Breast epithelium (tissue), 3 donors: ENCODE results near the gene PTPRN2.

Experiments
- POLR2A ChIP-seq: fragments of 450-650 bp; IDR thresholded peaks from one replicate; pipeline ENCODE4 v1.6.1; 2016; ENCODE audit warnings: antibody characterized with exemption, mild to moderate bottlenecking, moderate library complexity
- TF ChIP-seq, protein P1 (sequence below), 3 donors: fragments of 450-650 bp; IDR thresholded peaks; one replicate each; pipeline ENCODE4 v1.5.1; 2016 to 2017; ENCODE audit warnings: antibody characterized with exemption in 3 of 3, mild to moderate bottlenecking in 3 of 3, moderate library complexity in 3 of 3

DNA sequence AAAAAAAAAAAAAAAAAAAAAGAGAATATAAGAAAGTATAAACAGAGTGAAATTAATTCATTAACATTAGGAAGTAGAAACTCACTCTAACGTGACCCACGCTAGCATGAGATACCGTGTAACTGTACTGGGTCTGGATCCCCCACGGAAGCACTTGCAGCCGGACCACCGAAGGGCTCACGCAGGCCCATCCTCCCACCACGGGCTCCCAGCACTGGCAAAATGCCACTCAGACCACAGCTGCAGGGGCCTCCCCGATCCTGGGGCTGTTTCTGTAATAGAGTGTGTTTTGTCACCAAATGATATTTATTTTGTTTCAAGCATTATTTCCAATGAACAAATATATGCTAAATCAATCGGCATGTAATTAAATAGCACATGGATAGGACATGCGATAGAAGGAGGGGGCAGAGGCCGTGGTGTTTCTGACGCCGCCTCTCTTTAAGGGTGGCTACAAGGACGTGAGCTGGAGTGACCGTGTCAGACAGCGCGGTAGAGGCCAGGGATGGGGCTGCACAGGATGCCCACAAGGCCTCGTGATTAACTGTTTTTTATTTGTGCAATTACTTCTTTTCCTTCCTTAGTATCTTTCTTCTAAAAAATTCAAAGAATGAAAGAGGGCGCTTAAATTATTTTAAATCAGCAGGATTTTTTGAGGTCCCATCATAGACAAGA lies 568.5 kb downstream of the PTPRN2 start:
- TF ChIP-seq POLR2A = no peak
- TF ChIP-seq, protein P1, sequence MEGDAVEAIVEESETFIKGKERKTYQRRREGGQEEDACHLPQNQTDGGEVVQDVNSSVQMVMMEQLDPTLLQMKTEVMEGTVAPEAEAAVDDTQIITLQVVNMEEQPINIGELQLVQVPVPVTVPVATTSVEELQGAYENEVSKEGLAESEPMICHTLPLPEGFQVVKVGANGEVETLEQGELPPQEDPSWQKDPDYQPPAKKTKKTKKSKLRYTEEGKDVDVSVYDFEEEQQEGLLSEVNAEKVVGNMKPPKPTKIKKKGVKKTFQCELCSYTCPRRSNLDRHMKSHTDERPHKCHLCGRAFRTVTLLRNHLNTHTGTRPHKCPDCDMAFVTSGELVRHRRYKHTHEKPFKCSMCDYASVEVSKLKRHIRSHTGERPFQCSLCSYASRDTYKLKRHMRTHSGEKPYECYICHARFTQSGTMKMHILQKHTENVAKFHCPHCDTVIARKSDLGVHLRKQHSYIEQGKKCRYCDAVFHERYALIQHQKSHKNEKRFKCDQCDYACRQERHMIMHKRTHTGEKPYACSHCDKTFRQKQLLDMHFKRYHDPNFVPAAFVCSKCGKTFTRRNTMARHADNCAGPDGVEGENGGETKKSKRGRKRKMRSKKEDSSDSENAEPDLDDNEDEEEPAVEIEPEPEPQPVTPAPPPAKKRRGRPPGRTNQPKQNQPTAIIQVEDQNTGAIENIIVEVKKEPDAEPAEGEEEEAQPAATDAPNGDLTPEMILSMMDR (IDR thresholded peaks at IDR 0.05) = no peak
